Measurements from ENCODE around the gene FAM237B. TPM values are rescaled to one million over a fixed set of nuclear protein-coding genes. Genes with fewer than 3 reads are reported as not detected.

The FAM237B gene
- total and polyA plus RNA-seq, 2 experiments from 2014 or later, result 0.06 TPM; not detected in 1

- Histone ChIP-seq H3K4me2 (ENCODE audit: unreplicated experiment) (peak overlapping the region; percentile 58), H3K9me3 (ENCODE audit: low read depth) (no peaks in the 10 kb centered on the region), H3K27ac (peak overlapping the region; percentile 74), H4K20me1 (ENCODE audit: insufficient read depth) (no peaks in the 10 kb centered on the region), H3K9me2 (ENCODE audit: insufficient read depth) (no peaks in the 10 kb centered on the region), H3K9ac (peak overlapping the region; percentile 28; the same call in 1 of the 2 replicates), H3K4me1 (ENCODE audit: insufficient read depth) (peaks cover 39% of the 10 kb centered on the region), H3K36me3 (ENCODE audit: low read depth) (no peaks in the 10 kb centered on the region), H3K27me3 (replicated peaks; ENCODE audit: insufficient read depth) (no peaks in the 10 kb centered on the region), H3K4me3 (0 out of 2 replicates have a peak overlapping the region, but pooled peaks have one; percentile 5), H3F3A (ENCODE audit: insufficient read depth) (peaks cover 32% of the 10 kb centered on the region), H3K79me2 (ENCODE audit: insufficient read depth) (no peaks in the 10 kb centered on the region), H2AFZ (no peak overlapping the region)
- peak; percentile 84 for DNase-seq
- 0% methylated on average over 2 of the region's 2 CpGs for WGBS, 2 experiments (ENCODE audit: low coverage in 1 of 2, low lambda C conversion rate in 2 of 2, missing lambda C conversion rate in 2 of 2)
- in situ Hi-C loops (cut with MboI), result no loop called here
- peak; percentile 89 for TF ChIP-seq EZH2phosphoT487 (IDR thresholded peaks at IDR 0.05; ENCODE audit: insufficient read depth, low read depth)
- TF ChIP-seq EZH2 (IDR thresholded peaks at IDR 0.05; ENCODE audit: insufficient read depth, poor library complexity, severe bottlenecking), result no peak
Observed at GRCh38 chr7:90271753-90272152, 49.4 kb downstream of the FAM237B start.

DNA sequence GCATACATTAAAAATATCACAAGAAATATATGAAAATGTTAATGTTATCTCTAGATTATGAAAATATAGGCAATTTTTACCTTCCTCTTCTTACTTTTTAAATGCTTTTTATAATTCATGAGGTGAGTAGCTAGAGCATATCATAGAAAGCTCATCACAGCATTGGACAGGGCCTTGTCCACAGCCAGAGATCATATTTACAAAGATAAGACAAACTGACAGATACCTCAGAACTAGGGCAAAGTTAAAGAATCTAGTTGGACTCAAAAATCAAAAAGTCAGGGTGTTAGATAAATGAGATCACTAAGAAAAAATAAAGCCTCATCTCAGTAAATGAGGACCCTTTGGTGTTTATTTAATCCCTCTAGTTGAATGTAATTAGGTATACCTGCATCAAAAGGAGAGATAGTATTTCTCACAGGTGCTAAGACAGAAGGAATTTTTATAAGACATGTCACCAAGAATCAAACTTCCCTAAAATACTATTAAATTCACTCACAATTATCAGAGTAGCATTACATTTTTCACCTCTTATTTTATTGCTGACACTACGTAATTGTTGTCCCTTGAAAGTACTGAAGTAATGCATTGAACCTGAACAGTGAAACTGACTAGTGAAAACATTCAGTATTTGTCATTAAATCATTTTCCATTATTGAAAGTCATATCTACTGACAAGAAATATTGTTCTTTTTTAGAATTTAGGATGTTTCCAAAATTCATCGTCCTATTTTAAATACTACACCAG is 50.5 kb downstream of the FAM237B start:
- WGBS, 2 experiments (ENCODE audit: low coverage in 1 of 2, low lambda C conversion rate in 2 of 2, missing lambda C conversion rate in 2 of 2), result 81 to 84% methylated on average over 2 of the region's 2 CpGs
- Histone ChIP-seq H4K20me1 (ENCODE audit: insufficient read depth) (no peaks in the 10 kb centered on the region), H3K9me2 (ENCODE audit: insufficient read depth) (no peaks in the 10 kb centered on the region), H3F3A (ENCODE audit: insufficient read depth) (peaks cover 32% of the 10 kb centered on the region), H3K4me1 (ENCODE audit: insufficient read depth) (peaks cover 50% of the 10 kb centered on the region), H3K9me3 (ENCODE audit: low read depth) (no peaks in the 10 kb centered on the region), H3K27ac (peak overlapping the region; percentile 74), H3K9ac (no peak overlapping the region), H3K4me3 (0 out of 2 replicates have a peak overlapping the region, but pooled peaks have one; percentile 5), H3K4me2 (ENCODE audit: unreplicated experiment) (peak overlapping the region; percentile 58), H3K36me3 (ENCODE audit: low read depth) (no peaks in the 10 kb centered on the region), H3K79me2 (ENCODE audit: insufficient read depth) (no peaks in the 10 kb centered on the region), H3K27me3 (replicated peaks; ENCODE audit: insufficient read depth) (no peaks in the 10 kb centered on the region), H2AFZ (no peak overlapping the region)
- in situ Hi-C loops (cut with MboI), result no loop called here
- TF ChIP-seq EZH2phosphoT487 (IDR thresholded peaks at IDR 0.05; ENCODE audit: insufficient read depth, low read depth) (no peak), EZH2 (IDR thresholded peaks at IDR 0.05; ENCODE audit: insufficient read depth, poor library complexity, severe bottlenecking) (no peak)
- DNase-seq, result no peak

DNA sequence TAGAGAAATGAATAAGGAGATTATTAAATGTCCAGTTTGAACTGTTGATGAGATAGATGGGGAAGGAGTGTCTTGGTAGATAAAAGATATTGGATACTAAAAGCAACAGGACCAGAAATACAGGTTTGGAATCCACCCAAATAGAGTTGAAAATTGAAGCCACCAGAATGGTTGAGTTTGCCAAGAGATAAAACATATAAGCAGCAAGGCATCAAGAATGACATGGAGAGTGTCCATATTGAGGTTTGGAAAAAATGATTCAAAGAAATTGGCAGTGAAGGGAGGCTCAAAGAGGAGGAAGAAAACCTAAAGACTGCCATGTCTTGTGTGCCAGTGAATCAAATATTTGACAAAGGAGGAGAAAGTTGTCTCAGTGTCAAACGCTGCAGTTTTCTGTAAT is 51.9 kb downstream of the FAM237B start:
- Histone ChIP-seq H3K27me3 (replicated peaks; ENCODE audit: insufficient read depth) (no peaks in the 10 kb centered on the region), H3K4me3 (no peak overlapping the region), H4K20me1 (ENCODE audit: insufficient read depth) (no peaks in the 10 kb centered on the region), H3F3A (ENCODE audit: insufficient read depth) (peaks cover 35% of the 10 kb centered on the region), H3K27ac (no peak overlapping the region), H3K79me2 (ENCODE audit: insufficient read depth) (no peaks in the 10 kb centered on the region), H2AFZ (no peak overlapping the region), H3K9ac (no peak overlapping the region), H3K4me2 (ENCODE audit: unreplicated experiment) (no peak overlapping the region), H3K4me1 (ENCODE audit: insufficient read depth) (peaks cover 52% of the 10 kb centered on the region), H3K9me2 (ENCODE audit: insufficient read depth) (no peaks in the 10 kb centered on the region), H3K9me3 (ENCODE audit: low read depth) (no peaks in the 10 kb centered on the region), H3K36me3 (ENCODE audit: low read depth) (no peaks in the 10 kb centered on the region)
- no peak for TF ChIP-seq EZH2 (IDR thresholded peaks at IDR 0.05; ENCODE audit: insufficient read depth, poor library complexity, severe bottlenecking)
- TF ChIP-seq EZH2phosphoT487 (IDR thresholded peaks at IDR 0.05; ENCODE audit: insufficient read depth, low read depth), result no peak
- in situ Hi-C loops (cut with MboI), result loop anchor here (10.0 kb wide), 1 partner anchor 114 kb away; the partner anchor contains the start of gene STEAP1
- no peak for DNase-seq
- WGBS, 2 experiments (ENCODE audit: low coverage in 1 of 2, low lambda C conversion rate in 2 of 2, missing lambda C conversion rate in 2 of 2), result 44 to 63% methylated on average over 1 of the region's 1 CpG

DNA sequence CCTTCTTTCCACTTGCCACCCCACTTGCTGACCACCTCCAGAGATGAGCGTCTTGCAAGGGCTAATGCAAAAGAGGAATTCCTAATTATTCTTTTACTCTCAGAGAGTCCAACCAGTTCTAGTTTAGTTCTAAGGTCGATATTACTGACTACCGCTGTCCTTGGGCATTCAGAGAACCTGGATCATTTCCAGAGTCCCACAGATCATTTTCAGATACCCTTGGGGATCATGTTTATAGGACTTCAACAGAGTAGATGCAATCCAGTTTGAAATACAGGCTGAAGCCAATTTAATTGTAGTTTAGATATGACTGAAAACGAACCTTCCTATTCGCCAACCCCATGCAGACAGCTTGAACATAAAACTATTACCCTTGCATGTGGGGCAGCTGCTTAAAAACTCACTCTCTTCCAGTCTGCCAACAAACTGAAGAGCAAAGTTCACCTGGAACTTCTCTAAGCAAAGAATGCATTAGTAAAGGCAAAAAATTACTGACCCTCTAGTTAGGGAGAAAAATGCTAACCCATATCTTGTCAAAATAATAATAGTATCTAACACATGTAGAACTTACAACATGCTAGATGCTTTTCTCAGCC is 53.7 kb downstream of the FAM237B start:
- H3K9me3 ChIP-seq (ENCODE audit: low read depth), result no peaks in the 10 kb centered on the region
- peak overlapping the region; percentile 71 for H3K27ac ChIP-seq
- H3K4me3 ChIP-seq, result peak overlapping the region; percentile 34
- H3K36me3 ChIP-seq (ENCODE audit: low read depth), result no peaks in the 10 kb centered on the region
- WGBS, 2 experiments (ENCODE audit: low coverage in 1 of 2, low lambda C conversion rate in 2 of 2, missing lambda C conversion rate in 2 of 2), result 12 to 16% methylated on average over 5 of the region's 5 CpGs
- H3K9me2 ChIP-seq (ENCODE audit: insufficient read depth), result no peaks in the 10 kb centered on the region
- no peaks in the 10 kb centered on the region for H3K79me2 ChIP-seq (ENCODE audit: insufficient read depth)
- peak overlapping the region; percentile 51 for H3K9ac ChIP-seq
- in situ Hi-C loops (cut with MboI), result loop anchor here (10.0 kb wide), 1 partner anchor 113 kb away; the partner anchor contains the start of gene STEAP1
- no peaks in the 10 kb centered on the region for H3K27me3 ChIP-seq (replicated peaks; ENCODE audit: insufficient read depth)
- peak overlapping the region; percentile 54 for H3K4me2 ChIP-seq (ENCODE audit: unreplicated experiment)
- H3F3A ChIP-seq (ENCODE audit: insufficient read depth), result peaks cover 32% of the 10 kb centered on the region
- no peaks in the 10 kb centered on the region for H4K20me1 ChIP-seq (ENCODE audit: insufficient read depth)
- TF ChIP-seq EZH2 (IDR thresholded peaks at IDR 0.05; ENCODE audit: insufficient read depth, poor library complexity, severe bottlenecking) (no peak), EZH2phosphoT487 (IDR thresholded peaks at IDR 0.05; ENCODE audit: insufficient read depth, low read depth) (no peak)
- H3K4me1 ChIP-seq (ENCODE audit: insufficient read depth), result peaks cover 47% of the 10 kb centered on the region
- H2AFZ ChIP-seq, result peak overlapping the region; percentile 28
- peak; percentile 14 for DNase-seq
